HG02970 (cell line): ENCODE data around the gene CNTN3.

Experiments used
- ATAC-seq: cut with Tn5 transposase; IDR thresholded peaks from one replicate; pipeline ENCODE4 v1.9.1; 2021; ENCODE audit warnings: mild to moderate bottlenecking, moderate library complexity, moderate number of reproducible peaks; ENCODE audit not compliant: unreplicated experiment, low FRiP score

The CNTN3 gene

DNA sequence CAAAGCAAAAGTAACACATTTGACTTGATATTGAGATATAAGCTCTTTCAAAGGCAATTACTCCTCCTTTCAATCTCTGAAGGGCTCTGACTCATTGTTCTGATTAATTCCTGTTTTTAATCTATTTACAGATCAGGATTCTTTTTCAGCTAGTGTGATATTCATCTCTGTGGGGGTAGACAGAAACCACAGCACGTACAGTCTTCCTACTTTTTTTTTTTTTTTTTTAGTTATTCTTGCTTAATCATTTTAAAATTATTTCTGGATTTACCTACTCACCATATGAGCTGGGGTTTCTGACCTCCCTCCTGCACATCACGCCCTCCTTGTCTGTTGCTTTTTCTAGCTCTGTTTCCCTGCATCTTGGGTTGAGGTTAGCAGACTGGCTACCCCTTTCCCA lies 1.4 kb downstream of the CNTN3 start:
- ATAC-seq: no peak

- no peak for ATAC-seq
Measured at GRCh38 chr3:74611206-74611605, 3.3 kb downstream of the CNTN3 start.

DNA sequence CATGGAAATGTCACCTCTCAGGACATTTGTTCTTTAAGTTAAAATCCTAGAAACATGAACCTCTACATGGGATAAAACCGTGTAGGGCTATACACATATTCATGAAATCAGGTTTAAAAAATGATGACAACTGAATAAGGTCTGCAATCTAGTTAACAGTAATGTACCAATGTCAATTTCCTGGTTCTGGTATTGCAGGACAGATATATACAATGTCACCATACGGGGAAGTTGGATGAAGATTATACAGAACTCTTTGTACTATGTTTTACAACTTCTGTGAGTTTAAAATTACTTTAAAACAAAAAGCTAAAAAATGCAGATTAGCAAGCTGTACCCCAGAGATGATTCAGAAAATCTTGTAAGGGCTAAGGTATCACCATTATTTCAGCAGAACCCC lies 6.7 kb downstream of the CNTN3 start:
- ATAC-seq: no peak

- no peak for ATAC-seq
Measured at GRCh38 chr3:74606996-74607395, 7.5 kb downstream of the CNTN3 start.

DNA sequence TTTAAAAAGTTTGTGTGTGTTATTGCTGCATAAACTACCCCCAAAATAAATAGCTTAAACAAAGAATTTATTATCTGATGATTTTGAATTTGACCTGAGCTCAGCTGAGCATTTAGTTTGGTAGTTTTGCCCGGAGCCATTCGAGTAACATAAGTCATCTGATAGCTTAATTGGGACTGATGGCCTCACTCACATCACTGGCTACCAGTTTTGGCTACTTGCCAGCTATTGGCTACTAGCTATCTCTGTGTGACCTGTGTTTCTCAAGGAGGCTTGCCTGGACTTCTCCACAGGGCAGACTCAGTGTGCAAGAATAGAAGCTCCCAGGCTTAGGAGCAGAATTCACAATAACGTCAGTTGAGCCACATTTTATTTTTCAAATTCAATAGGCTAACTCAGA lies 9.0 kb downstream of the CNTN3 start:
- no peak for ATAC-seq

DNA sequence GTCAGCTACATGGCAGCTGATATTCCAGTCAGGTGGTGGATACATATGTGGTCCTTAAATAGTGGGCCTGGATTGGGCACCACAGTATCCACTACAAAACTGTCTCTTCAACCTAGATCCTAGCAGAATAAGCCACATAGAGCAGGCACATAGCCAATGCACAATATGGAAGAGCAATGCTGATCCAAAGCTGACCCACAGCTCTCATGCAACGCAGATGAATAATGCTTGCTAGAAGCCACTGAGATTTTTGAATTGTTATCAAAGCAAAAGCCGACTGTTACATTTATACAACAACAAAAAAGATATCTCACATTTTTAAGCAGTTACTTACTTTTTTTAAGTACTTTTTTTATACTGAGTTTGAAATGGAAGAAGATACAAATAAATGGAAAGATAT lies 11.2 kb downstream of the CNTN3 start:
- ATAC-seq: no peak

GRCh38 chr3:74602471-74602870 lies 12.0 kb downstream of the CNTN3 start:
- ATAC-seq: no peak

DNA sequence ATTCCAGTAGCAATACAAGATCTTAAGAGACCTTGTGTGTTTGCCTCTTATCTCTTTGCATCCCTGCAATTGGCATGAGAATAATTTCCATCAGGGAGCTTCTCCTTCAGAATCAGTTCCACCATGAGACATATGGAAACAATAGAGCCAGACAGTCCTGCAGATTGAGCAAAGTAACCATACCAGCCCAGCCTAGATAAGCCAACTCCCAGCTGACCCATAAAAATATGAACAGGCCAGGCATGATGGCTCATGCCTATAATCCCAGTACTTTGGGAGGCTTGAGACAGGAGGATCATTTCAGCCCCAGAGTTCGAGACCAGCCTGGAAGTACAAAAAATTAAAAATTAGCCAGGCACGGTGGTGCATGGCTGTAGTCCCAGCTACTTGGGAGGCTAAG lies 12.7 kb downstream of the CNTN3 start:
- ATAC-seq: no peak

GRCh38 chr3:74599564-74599963 lies 14.9 kb downstream of the CNTN3 start:
- ATAC-seq: no peak

DNA sequence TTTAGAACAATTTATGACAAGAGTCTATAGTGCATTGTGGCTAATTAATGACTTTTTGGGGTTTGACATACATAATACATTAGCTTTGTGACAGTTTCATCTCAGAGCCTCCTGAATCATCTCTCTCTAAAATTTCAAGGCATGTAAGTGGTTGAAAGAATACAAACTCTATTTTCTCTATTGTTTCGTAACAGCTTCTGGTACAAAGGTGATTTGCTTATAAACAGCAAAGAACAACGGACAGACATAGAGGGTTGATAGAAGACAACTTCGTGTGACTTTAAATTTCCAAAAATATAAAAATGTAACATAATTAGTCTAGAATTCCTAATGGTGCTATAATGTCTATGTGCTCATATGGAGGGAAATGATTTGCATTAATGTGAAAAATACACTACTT lies 21.3 kb downstream of the CNTN3 start:
- ATAC-seq: no peak

DNA sequence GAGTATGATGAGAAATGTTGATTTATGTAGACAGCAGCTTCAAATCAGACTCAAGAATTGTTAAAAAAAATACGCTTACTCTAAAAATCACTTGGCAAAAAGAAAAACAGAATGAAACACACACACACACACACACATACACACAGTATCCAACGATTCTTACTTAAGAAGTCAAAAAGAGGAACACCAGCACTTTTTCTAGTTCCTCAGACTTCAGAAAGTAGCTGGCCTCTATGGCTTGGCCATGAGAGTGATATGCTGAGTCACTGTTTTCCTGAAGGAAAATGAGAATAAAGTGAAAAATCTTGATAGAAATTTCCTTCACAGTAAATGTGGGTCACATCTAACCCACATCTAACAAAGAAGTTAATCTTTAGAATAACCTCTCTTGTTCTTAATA lies 22.1 kb downstream of the CNTN3 start:
- ATAC-seq: no peak

GRCh38 chr3:74591946-74592345 lies 22.5 kb downstream of the CNTN3 start:
- no peak for ATAC-seq

DNA sequence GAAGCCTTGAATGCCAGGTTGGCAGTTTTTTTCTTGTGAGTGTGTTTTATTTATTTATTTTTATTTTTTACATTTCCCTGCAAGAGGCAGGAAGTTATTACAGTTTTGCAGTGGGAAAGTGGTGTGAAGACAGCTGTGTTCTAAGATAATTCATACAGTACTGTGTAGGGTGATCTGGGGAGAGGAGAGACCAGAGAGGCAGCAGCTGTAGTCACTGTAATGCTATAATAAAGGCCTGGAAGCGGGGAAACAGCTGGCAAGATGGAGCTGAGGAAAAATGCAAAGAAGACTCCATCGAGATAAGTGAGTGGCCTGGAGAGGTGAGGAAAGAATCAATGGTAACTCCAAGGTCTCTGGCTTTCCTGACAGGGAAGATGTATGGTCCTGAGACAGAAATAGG lies 23.1 kb downstream of the CNTN3 start:
- ATAC-seq: no peak

- no peak for ATAC-seq
Measured at GRCh38 chr3:74590620-74591262, 23.7 kb downstream of the CNTN3 start.

GRCh38 chr3:74584782-74585181 lies 29.7 kb downstream of the CNTN3 start:
- no peak for ATAC-seq

GRCh38 chr3:74582982-74583381 lies 31.5 kb downstream of the CNTN3 start:
- ATAC-seq: no peak

DNA sequence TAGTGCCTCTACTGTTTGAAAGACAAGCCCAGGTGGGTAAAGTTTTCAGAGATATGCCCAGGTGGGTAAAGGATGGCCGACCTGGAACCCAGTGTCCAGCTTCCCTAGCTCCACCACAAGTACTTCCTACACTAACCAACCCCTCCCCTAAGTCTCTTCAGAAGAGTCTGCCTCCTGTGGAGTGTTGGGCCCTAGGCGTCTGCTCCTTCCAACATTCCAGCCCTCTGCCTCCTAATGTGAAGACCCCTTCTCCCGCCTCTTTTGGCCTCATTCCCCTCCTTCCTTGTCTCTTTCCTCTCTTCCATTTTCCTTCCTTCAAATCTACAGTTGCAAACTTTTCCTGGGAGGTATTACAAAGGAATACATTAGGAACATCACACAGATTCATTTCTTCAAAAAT lies 38.6 kb downstream of the CNTN3 start:
- no peak for ATAC-seq

DNA sequence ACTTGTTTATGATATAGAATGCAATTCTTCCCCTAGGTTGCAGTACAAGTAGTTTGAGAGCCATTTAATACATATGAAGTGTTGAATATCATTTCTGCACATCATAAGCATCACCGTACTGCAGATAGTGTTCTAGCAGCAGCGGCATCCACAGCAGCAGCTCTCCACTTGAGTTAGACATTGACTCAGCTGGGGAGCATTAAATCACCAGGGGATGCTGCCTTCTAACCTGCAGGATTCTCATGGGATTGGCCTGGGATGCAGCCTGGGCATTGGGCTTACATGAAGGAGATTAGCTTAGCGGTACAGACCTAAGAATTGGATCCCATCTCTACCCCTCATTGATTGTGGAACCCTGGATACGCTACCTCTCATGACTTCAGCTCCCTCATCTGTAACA lies 43.3 kb downstream of the CNTN3 start:
- ATAC-seq: no peak
